GM18951 (cell line): ENCODE data around the gene CADPS.

Source experiments
- POLR2A ChIP-seq: IDR thresholded peaks from 4 replicates; pipeline ENCODE4 v1.6.1; 2011; ENCODE audit warnings: mild to moderate bottlenecking; ENCODE audit not compliant: insufficient read length, insufficient read depth; ENCODE audit errors: extremely low read depth
- in situ Hi-C: fragments of 300-500 bp; cut with MboI; formaldehyde crosslinking; loops from one replicate; pipeline ENCODE4 v1.12.0; 2022; ENCODE audit warnings: low sequenced_read_pairs, mixed read lengths, inconsistent platforms; ENCODE audit not compliant: unreplicated experiment

Gene CADPS

DNA sequence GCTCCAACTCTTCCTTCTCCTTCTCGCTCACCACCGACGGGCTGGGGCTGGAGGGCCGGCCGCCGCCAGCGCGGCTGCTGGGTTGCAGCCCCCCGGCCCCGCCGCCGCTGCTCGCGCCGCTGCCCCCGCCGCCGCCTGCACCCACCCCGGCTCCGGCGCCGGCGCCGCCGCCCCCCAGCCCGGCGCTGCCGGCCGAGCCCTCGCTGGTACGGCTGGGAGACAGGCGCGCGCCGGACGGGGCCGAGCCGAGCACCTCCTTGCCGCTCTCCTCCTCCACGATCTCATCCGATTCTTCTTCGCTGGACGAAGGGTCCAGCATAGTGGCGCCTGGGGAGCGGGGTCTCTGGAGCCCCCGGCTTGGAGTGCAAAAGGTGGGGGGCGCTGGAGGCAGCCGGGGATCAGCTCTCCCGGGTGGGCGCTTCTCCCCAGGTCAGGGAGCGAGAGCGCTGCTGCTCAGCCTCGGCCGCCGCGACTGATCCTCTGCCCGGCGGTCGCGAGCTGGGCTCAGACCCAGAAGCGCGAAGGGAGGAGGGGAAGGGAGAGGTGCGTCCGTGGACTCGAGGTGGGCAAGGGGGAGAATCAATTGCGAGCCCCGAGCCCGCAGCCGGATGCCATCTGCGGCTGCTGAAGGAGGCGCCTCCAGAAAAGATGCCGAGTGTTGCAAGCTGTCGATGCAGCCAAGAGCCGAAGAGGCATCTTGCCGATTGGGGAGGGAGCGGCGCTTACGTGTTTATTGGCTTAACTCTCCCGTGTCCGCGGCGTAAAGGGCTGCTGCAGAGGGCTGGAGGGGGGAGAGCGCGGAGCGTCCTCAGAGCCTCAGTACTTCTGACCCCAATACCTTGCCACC is at the start of gene CADPS:
Gene CADPS (minus strand): TSS at position 706 of the 847 bp plus-strand sequence. CDS start 387 bp downstream, at position 319.
- TF ChIP-seq POLR2A: no peak
- in situ Hi-C loops: no loop called here

- in situ Hi-C loops: no loop called here
- no peak for TF ChIP-seq POLR2A
Measured at GRCh38 chr3:62923066-62923465, 47.9 kb upstream of the CADPS start.

DNA sequence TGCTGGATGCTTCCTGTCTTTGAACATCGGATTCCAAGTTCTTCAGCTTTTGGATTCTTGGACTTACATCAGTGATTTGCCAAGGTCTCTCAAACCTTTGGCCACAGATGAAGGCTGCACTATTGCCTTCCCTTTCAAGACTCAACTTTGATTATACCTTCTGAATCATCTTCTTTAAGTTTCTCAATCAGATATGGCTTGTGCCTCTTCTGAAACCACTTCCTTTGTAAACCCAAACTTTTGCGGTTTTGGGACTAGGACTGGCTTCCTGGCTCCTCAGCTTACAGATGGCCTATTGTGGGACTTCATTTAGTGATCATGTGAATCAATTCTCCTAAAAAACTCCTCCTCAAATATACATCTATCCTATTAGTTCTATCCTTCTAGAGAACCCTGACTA is 47.1 kb upstream of the CADPS start:
- in situ Hi-C loops: no loop called here
- no peak for TF ChIP-seq POLR2A

DNA sequence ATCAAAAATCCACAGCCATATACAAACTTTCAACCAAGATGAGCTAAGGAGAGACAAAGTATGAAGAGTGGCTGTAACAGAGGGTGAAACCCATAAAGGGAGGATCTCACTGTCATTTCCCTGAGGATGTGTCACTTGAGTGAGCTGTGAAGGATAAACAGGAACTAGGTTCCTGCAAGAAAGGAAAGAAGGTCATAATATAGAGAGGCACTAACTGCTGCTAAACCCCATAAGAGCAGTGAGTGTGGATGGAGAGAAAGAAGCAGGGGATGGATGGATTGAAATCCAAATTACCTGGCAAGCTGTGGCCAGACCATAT is 45.2 kb upstream of the CADPS start:
- no peak for TF ChIP-seq POLR2A
- in situ Hi-C loops: no loop called here

- no peak for TF ChIP-seq POLR2A
- in situ Hi-C loops: no loop called here
Measured at GRCh38 chr3:62919784-62920465, 44.7 kb upstream of the CADPS start.

DNA sequence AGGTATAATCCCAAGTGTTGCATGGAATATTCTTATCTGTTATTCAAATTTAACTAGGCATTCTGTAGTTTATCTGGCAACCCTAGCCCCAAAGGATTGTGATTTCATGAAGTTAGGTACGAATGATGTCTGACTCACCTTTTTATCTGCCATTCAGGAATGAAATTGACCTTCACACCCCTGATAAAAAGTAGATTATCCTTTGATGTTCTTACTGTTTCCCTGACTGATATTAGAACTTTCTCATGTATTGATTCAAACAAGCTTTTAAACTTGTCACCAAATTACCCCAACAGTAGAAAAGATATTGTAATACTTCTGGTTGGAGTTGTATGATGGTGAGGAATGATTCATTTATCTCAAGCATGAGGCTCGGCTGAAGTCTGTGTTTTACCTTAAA is 43.6 kb upstream of the CADPS start:
- TF ChIP-seq POLR2A: no peak
- in situ Hi-C loops: no loop called here

- TF ChIP-seq POLR2A: no peak
- in situ Hi-C loops: no loop called here
Measured at GRCh38 chr3:62918131-62918530, 42.9 kb upstream of the CADPS start.

- in situ Hi-C loops: no loop called here
- no peak for TF ChIP-seq POLR2A
Measured at GRCh38 chr3:62911526-62911925, 36.3 kb upstream of the CADPS start.

DNA sequence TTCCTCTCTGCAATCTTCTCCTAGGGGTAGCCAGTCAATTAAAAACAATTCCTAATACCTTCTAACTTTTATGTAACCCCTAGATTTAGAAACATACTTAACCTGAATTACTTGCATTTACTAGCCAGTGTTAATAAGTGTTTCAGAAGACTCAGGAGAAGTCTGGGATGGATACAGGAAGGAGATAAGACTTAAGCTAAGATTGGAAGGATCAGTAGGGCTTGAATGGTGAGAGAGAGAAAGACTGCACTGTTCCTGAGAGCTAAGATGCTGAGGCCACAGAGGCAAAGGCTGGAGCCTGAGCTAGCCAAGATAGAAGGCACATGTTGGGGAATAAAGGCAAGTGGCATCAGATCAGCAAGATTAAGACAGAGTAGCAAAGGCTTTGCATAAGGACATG is 30.1 kb upstream of the CADPS start:
- in situ Hi-C loops: no loop called here
- no peak for TF ChIP-seq POLR2A

DNA sequence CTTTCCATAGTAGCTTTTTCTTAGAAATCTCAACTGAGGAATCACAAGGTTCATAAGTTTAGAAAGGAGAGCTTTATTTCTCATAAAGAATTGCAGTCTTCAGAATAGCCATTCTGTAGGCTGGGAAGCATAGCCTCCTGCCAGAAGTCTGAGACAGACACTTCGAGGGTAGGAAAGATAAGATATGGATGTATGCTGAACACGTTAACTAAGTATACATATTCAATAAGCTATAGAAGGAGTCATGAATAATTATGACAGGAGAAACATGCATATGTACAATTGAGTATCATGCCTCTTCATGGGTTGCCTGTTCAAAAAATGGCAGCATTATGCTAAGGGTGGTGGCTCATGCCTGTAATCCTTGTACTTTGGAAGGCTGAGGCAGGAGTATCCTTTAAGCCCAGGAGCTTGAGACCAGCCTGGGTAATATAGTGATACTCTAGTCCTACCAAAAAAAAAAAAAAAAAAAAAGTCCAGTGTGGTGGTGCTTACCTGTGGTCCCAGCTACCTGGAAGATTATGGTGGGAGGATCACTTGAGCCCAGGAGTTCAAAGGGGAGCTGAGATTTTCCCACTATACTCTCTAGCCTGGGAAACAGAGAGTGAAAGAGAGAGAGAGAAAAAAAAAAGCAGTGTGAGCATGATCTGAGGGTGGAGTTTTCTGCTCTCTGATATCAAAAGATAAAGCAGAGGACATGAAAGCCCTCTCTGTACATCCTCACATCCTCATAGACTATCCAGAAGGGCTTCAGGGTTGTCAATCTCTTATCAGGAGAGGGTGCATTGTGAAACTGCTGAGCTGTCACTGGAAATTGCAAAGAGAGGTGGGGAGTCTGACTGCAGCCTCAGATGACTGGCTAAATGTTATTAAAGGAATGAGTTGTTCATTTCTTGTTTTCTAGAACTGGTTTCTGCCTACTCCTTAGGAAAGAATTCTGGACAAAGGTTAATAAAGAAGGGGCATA is 23.6 kb upstream of the CADPS start:
- in situ Hi-C loops: no loop called here
- no peak for TF ChIP-seq POLR2A

DNA sequence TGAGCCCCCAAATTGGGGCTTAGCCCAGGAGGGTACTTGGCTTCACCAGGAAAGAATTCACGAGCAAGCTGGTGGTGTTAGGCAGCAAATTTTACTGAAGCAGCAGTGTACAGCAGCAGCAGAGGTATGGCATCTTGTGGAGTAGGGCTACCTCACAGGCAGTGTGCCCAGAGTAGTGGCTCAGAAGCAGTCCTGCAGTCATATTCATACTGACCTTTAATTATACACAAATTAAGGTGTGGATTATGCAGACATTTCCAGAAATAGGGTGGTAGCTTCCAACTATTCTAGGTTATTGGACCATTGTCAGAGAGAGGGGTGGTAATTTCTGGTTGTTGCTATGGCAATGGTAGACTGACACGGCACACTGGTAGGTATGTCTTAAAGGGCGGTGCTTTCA is 20.7 kb upstream of the CADPS start:
- in situ Hi-C loops: no loop called here
- TF ChIP-seq POLR2A: no peak

DNA sequence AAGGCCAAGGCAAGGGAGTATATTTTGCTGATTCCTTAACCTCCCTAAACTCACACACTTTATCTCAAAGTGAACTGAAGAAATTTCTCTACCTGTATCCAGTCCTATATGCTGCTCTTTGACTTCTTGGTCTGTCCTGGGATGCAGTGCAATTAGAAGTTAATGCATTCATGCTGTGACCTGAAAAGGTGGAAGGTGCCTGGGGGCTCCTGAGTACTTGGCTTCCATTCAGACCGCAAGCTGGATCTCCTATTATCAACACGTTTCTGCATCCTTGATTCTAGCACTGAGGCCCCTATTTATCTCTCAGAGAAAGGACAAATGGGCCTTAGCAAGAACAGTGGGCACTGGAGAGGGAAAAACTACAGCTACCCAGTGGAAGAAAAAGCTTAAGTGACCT is 17.7 kb upstream of the CADPS start:
- in situ Hi-C loops: no loop called here
- no peak for TF ChIP-seq POLR2A

- in situ Hi-C loops: no loop called here
- no peak for TF ChIP-seq POLR2A
Measured at GRCh38 chr3:62892045-62892444, 16.8 kb upstream of the CADPS start.

DNA sequence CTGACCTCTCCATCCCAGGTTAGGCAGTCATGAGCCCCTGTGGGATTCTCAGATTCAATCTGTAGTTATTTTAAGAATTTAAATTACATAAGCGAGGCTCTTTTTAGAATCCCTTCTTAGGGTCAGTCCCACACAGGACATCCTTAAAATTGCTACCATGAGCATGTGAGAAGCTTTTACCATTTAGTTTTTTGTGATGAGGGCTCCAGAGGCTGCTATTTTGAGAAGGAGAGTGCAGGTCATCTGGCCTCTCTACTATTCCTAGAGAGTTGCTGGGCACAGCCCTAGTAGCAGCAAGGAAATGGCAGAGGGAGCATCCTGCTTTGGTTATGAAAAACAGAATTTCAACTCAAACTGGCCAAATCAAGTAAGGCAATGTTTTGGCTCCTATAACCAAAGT is 13.6 kb upstream of the CADPS start:
- TF ChIP-seq POLR2A: no peak
- in situ Hi-C loops: no loop called here

GRCh38 chr3:62888180-62888579 is 13.0 kb upstream of the CADPS start:
- no peak for TF ChIP-seq POLR2A
- in situ Hi-C loops: no loop called here
